ENCODE results near the gene DPH2. TPM values are rescaled to one million over a fixed set of nuclear protein-coding genes. Genes with fewer than 3 reads are reported as not detected.

The DPH2 gene
- total RNA-seq, 1 experiment from 2014 or later: 57.5 TPM

DNA sequence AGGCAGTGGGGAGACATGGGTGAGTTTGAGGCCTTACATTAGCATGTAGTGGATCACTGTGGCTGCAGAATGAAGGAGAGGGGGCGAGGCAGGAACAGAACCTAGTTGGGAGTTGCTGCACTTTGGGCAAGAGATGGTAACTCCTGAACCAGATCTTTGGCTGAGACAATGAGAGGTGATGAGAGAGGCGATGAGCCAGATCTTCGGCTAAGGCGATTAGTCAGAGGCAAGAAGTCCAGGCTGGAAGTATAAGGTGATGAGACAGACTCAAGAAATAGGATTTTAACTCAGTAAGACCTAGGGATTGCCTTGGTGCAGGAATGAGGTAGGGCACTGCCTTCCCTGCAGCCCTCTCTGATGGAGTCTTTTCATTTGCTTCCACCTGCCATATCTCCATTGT, 45.3 kb upstream of the DPH2 start (continued):
- TF ChIP-seq PRRX2 (CRISPR knock-in tag; IDR thresholded peaks at IDR 0.05): no peak

- TF ChIP-seq ELF4 (CRISPR knock-in tag; IDR thresholded peaks at IDR 0.05; ENCODE audit: low read depth): no peak
- Mint-ChIP-seq H3K9me3 (no peaks in the 10 kb centered on the region), H3K4me1 (peaks cover 5% of the 10 kb centered on the region), H3K4me3 (no peak overlapping the region), H3K27ac (no peak overlapping the region), H3K27me3 (ENCODE audit: low read depth) (no peaks in the 10 kb centered on the region), H3K36me3 (0 out of 2 replicates have a peak, but pooled peaks cover 2% of the 10 kb centered on the region)
- ChIA-PET POLR2A (no interaction called here), CTCF (interaction anchor here (0.6 to 9.0 kb wide), 3 partner anchors 9 to 162 kb away, joined by 3 to 99 read pairs (median 5); partner anchors contain the start of gene ARTN)
- DNase-seq (ENCODE audit: low spot score): no peak
- ATAC-seq: no peak
These were observed 44.0 kb upstream of the DPH2 start for GRCh38 chr1:43925846-43926245.

DNA sequence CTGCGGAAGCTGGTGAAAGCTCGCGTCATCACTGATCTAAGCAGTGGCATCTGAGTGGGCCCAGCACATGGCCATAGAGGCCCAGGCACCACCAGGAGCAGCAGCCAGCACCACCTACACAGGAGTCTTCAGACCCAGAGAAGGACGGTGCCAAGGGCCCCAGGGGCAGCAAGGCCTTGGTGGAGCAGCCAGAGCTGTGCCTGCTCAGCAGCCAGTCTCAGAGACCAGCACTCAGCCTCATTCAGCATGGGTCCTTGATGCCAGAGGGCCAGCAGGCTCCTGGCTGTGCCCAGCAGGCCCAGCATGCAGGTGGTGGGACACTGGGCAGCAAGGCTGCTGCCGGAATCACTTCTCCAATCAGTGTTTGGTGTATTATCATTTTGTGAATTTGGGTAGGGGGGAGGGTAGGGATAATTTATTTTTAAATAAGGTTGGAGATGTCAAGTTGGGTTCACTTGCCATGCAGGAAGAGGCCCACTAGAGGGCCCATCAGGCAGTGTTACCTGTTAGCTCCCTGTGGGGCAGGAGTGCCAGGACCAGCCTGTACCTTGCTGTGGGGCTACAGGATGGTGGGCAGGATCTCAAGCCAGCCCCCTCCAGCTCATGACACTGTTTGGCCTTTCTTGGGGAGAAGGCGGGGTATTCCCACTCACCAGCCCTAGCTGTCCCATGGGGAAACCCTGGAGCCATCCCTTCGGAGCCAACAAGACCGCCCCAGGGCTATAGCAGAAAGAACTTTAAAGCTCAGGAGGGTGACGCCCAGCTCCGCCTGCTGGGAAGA, 39.5 kb upstream of the DPH2 start:
- CTCF ChIA-PET: interaction anchor here (0.5 to 11.9 kb wide), 54 partner anchors 9 to 645 kb away, joined by 3 to 992 read pairs (median 4); partner anchors contain the start of genes C1orf210, DPH2, IPO13 and PTPRF
- DNase-seq (ENCODE audit: low spot score): peak; percentile 67
- H3K4me1 Mint-ChIP-seq: peaks cover 29% of the 10 kb centered on the region
- peaks cover 8% of the 10 kb centered on the region for H3K27me3 Mint-ChIP-seq (ENCODE audit: low read depth)
- H3K27ac Mint-ChIP-seq: no peak overlapping the region
- 0 out of 2 replicates have a peak, but pooled peaks cover 2% of the 10 kb centered on the region for H3K36me3 Mint-ChIP-seq
- POLR2A ChIA-PET: interaction anchor here (0.8 to 1.4 kb wide), 3 partner anchors 16 to 165 kb away, joined by 3 to 7 read pairs (median 5); no protein-coding TSS in a partner anchor
- H3K4me3 Mint-ChIP-seq: no peak overlapping the region
- peak; percentile 13 for ATAC-seq
- TF ChIP-seq TEAD1 (CRISPR knock-in tag; IDR thresholded peaks at IDR 0.05): no peak
- TF ChIP-seq, protein P1, sequence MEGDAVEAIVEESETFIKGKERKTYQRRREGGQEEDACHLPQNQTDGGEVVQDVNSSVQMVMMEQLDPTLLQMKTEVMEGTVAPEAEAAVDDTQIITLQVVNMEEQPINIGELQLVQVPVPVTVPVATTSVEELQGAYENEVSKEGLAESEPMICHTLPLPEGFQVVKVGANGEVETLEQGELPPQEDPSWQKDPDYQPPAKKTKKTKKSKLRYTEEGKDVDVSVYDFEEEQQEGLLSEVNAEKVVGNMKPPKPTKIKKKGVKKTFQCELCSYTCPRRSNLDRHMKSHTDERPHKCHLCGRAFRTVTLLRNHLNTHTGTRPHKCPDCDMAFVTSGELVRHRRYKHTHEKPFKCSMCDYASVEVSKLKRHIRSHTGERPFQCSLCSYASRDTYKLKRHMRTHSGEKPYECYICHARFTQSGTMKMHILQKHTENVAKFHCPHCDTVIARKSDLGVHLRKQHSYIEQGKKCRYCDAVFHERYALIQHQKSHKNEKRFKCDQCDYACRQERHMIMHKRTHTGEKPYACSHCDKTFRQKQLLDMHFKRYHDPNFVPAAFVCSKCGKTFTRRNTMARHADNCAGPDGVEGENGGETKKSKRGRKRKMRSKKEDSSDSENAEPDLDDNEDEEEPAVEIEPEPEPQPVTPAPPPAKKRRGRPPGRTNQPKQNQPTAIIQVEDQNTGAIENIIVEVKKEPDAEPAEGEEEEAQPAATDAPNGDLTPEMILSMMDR (IDR thresholded peaks at IDR 0.05): peak; percentile 44
- no peaks in the 10 kb centered on the region for H3K9me3 Mint-ChIP-seq

DNA sequence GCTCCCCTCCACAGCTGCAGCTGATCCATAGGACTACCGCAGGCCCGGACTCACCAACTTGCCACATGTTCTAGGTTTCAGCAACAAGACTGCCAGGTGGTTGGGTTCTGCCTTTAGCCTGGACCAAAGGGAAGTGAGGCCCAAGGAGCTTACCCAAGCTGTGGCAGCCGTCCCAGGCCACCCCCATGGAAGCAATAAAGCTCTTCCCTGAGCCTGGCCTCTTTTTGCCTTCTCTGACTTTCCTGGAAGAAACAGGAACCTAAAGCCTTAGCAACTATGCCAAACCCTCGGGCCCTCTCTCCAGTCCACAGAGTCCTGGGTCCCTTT, 38.9 kb upstream of the DPH2 start:
- Mint-ChIP-seq H3K9me3 (no peaks in the 10 kb centered on the region), H3K27me3 (ENCODE audit: low read depth) (peaks cover 8% of the 10 kb centered on the region), H3K4me1 (peaks cover 33% of the 10 kb centered on the region), H3K27ac (no peak overlapping the region), H3K36me3 (0 out of 2 replicates have a peak, but pooled peaks cover 2% of the 10 kb centered on the region), H3K4me3 (no peak overlapping the region)
- TF ChIP-seq, protein P1 (IDR thresholded peaks at IDR 0.05): 0 out of 2 replicates have a peak, but pooled peaks have one; percentile 0
- TF ChIP-seq ZNF263 (CRISPR knock-in tag; IDR thresholded peaks at IDR 0.05; ENCODE audit: low read depth): no peak
- ATAC-seq (no peak), DNase-seq (ENCODE audit: low spot score) (no peak)
- ChIA-PET CTCF (interaction anchor here (0.6 to 11.9 kb wide), 49 partner anchors 9 to 645 kb away, joined by 3 to 992 read pairs (median 4); partner anchors contain the start of genes C1orf210, DPH2, IPO13 and PTPRF), POLR2A (interaction anchor here (0.8 to 1.4 kb wide), 3 partner anchors 15 to 165 kb away, joined by 3 to 7 read pairs (median 5); no protein-coding TSS in a partner anchor)

GRCh38 chr1:43931711-43932660, 37.8 kb upstream of the DPH2 start:
- no peak for TF ChIP-seq SMAD4 (CRISPR knock-in tag; IDR thresholded peaks at IDR 0.05)
- no peak for TF ChIP-seq PRRX2 (CRISPR knock-in tag; IDR thresholded peaks at IDR 0.05)
- no peak for TF ChIP-seq JAZF1 (CRISPR knock-in tag; IDR thresholded peaks at IDR 0.05)
- DNase-seq (ENCODE audit: low spot score) (no peak), ATAC-seq (no peak)
- H3K4me1 Mint-ChIP-seq: peaks cover 36% of the 10 kb centered on the region
- ChIA-PET CTCF (interaction anchor here (1.1 to 11.9 kb wide), 11 partner anchors 9 to 279 kb away, joined by 3 to 992 read pairs (median 28); partner anchors contain the start of gene IPO13), POLR2A (no interaction called here)
- peak overlapping the region; percentile 84; the same call in 1 of the 2 replicates for H3K4me3 Mint-ChIP-seq
- H3K36me3 Mint-ChIP-seq: no peaks in the 10 kb centered on the region
- no peaks in the 10 kb centered on the region for H3K9me3 Mint-ChIP-seq
- H3K27ac Mint-ChIP-seq: no peak overlapping the region
- peaks cover 8% of the 10 kb centered on the region for H3K27me3 Mint-ChIP-seq (ENCODE audit: low read depth)

Measured in WTC11 (cell line).